HCT116 (cell line): ENCODE results near the gene LCN2. TPM values are rescaled to one million over a fixed set of nuclear protein-coding genes. Genes with fewer than 3 reads are reported as not detected.

ENCODE experiments used
- ATAC-seq: fragments of 200-7000 bp; cut with Tn5 transposase; 2 replicates; pipeline ENCODE4 v1.9.1; 2020; ENCODE audit warnings: mild to moderate bottlenecking, moderate library complexity
- BruUV-seq: library from RNA; stranded (reverse); fragments of 400-500 nt; replicated peaks from 2 replicates; lab custom pipeline; 2021; lab: Mats Ljungman, UMichigan
- CTCF ChIA-PET: fragments of 300-600 bp; sonication (Branson Sonifier 250); formaldehyde crosslinking; loops from one replicate; lab custom pipeline; 2021; ENCODE audit warnings: antibody characterized with exemption; lab: Charles Lee
- POLR2A ChIA-PET: fragments of 300-600, 350-600 bp; sonication (Branson Sonifier 250); formaldehyde crosslinking; loops from one replicate; lab custom pipeline; 2021; ENCODE audit warnings: antibody characterized with exemption; lab: Charles Lee
- RAD21 ChIA-PET, 2 experiments: fragments of 300-600 bp; sonication (Branson Sonifier 250); formaldehyde crosslinking; loops; one replicate each; lab custom pipeline; 2023; ENCODE audit warnings: low total read pairs in 2 of 2; ENCODE audit not compliant: uncharacterized antibody in 2 of 2, unreplicated experiment in 2 of 2, low non-redundant PET in 1 of 2; lab: Charles Lee
- DNase-seq: peaks from one replicate; pipeline ENCODE4 v3.0.0-alpha.2; 2010; ENCODE audit warnings: low read depth, low spot score
- H2AFZ ChIP-seq: fragments of 200-600 bp; shearing (Covaris generic), sonication (generic); 2 replicates; pipeline ENCODE4 v1.6.1; 2017; ENCODE audit warnings: low read depth, mixed run types, mixed read lengths, antibody characterized with exemption, low read length; ENCODE audit not compliant: poor library complexity, severe bottlenecking
- H3K27ac ChIP-seq: 2 replicates; pipeline ENCODE4 v1.5.1; 2012; ENCODE audit warnings: low read depth, low read length
- H3K27me3 ChIP-seq: fragments of 200-600 bp; sonication (generic); 2 replicates; pipeline ENCODE4 v1.6.1; 2016; ENCODE audit warnings: mixed run types, low read length, mixed read lengths; ENCODE audit not compliant: insufficient read depth
- H3K36me3 ChIP-seq, 2 experiments: fragments of 200-500 bp in 1 of 2; fragments of 200-600 bp in 1 of 2; sonication (Bioruptor generic) in 1 of 2; sonication (generic) in 1 of 2; 2 replicates each; pipeline versions ENCODE4 v1.5.1 to v1.6.1; 2014 to 2016; ENCODE audit warnings: low read length in 2 of 2, inconsistent platforms in 1 of 2, mixed read lengths in 1 of 2, mixed run types in 1 of 2; ENCODE audit not compliant: insufficient read depth in 2 of 2, control insufficient read depth in 1 of 2
- H3K4me1 ChIP-seq, 2 experiments: fragments of 200-600 bp in 1 of 2; sonication (generic) in 1 of 2; 2 replicates each; pipeline versions ENCODE4 v1.5.1 to v1.6.1; 2012 to 2017; ENCODE audit warnings: low read length in 2 of 2, inconsistent platforms in 1 of 2, mild to moderate bottlenecking in 1 of 2, mixed read lengths in 1 of 2, mixed run types in 1 of 2, moderate library complexity in 1 of 2; ENCODE audit not compliant: insufficient read depth in 2 of 2, control insufficient read depth in 1 of 2
- H3K4me2 ChIP-seq: fragments of 200-600 bp; sonication (generic); 2 replicates; pipeline ENCODE4 v1.6.1; 2017; ENCODE audit warnings: mixed run types, low read length, mixed read lengths
- H3K4me3 ChIP-seq, 2 experiments: fragments of 200-600 bp in 1 of 2; sonication (generic) in 1 of 2; replicated peaks in 1 of 2; 2 replicates each; pipeline ENCODE4 v1.5.1; 2011 to 2016; ENCODE audit warnings: low read length in 2 of 2, control low read depth in 1 of 2, low read depth in 1 of 2, mild to moderate bottlenecking in 1 of 2, mixed read lengths in 1 of 2, mixed run types in 1 of 2
- H3K79me2 ChIP-seq: fragments of 200-600 bp; sonication (generic); 2 replicates; pipeline ENCODE4 v1.6.1; 2017; ENCODE audit warnings: mild to moderate bottlenecking, mixed run types, low read length, moderate library complexity, mixed read lengths; ENCODE audit not compliant: insufficient read depth
- H3K9ac ChIP-seq: fragments of 200-600 bp; sonication (generic); 2 replicates; pipeline ENCODE4 v1.6.1; 2016; ENCODE audit warnings: low read length, mixed read lengths
- H3K9me2 ChIP-seq: fragments of 200-600 bp; sonication (generic), shearing (Covaris generic); 2 replicates; pipeline ENCODE4 v1.6.1; 2017; ENCODE audit warnings: mixed run types, mild to moderate bottlenecking, moderate library complexity; ENCODE audit not compliant: insufficient read depth
- H3K9me3 ChIP-seq, 2 experiments: fragments of 200-500 bp in 1 of 2; fragments of 200-600 bp in 1 of 2; sonication (Bioruptor generic) in 1 of 2; sonication (generic) in 1 of 2; 2 replicates each; pipeline ENCODE4 v1.6.1; 2014 to 2017; ENCODE audit warnings: low read length in 2 of 2, mixed read lengths in 2 of 2, inconsistent platforms in 1 of 2, low read depth in 1 of 2, mild to moderate bottlenecking in 1 of 2, mixed run types in 1 of 2, moderate library complexity in 1 of 2; ENCODE audit not compliant: control insufficient read depth in 1 of 2, insufficient read depth in 1 of 2
- H4K20me1 ChIP-seq: fragments of 200-600 bp; sonication (generic), shearing (Covaris generic); 2 replicates; pipeline ENCODE4 v1.6.1; 2017; ENCODE audit warnings: mixed run types, mild to moderate bottlenecking, moderate library complexity; ENCODE audit not compliant: insufficient read depth
- CBX3 ChIP-seq: IDR thresholded peaks from 2 replicates; pipeline ENCODE4 v1.6.1; 2012; ENCODE audit warnings: low read depth
- EGR1 ChIP-seq: IDR thresholded peaks from 2 replicates; pipeline ENCODE4 v1.6.1; 2012; ENCODE audit warnings: low read depth
- ELF1 ChIP-seq: IDR thresholded peaks from 2 replicates; pipeline ENCODE4 v1.6.1; 2012; ENCODE audit warnings: low read depth, borderline replicate concordance
- JUND ChIP-seq: IDR thresholded peaks from 2 replicates; pipeline ENCODE4 v1.6.1; 2012
- ZNF274 ChIP-seq: fragments of 200-500 bp; sonication (Bioruptor generic); IDR thresholded peaks from 2 replicates; pipeline ENCODE4 v1.6.1; 2014; ENCODE audit warnings: mild to moderate bottlenecking, low read depth, low read length, inconsistent platforms
- intact Hi-C: fragments of 100-400 bp; cut with micrococcal nuclease; formaldehyde crosslinking; loops from 2 replicates; pipeline ENCODE4 v1.10.0; 2022
- total RNA-seq: library from RNA; stranded (reverse); gene quantifications from one replicate; pipeline ENCODE4 v1.2.1, GENCODE V29; 2021; ENCODE audit not compliant: unreplicated experiment
- TF ChIP-seq, protein P1 (sequence below), 3 experiments: fragments of 200-600 bp in 1 of 3; sonication (generic) in 1 of 3; IDR thresholded peaks in 2 of 3; conservative IDR thresholded peaks in 1 of 3; 2 replicates each; pipeline ENCODE4 v1.5.1; 2012 to 2017; ENCODE audit warnings: low read depth in 2 of 3, low read length in 2 of 3, antibody characterized with exemption in 1 of 3, borderline replicate concordance in 1 of 3, control low read depth in 1 of 3, mild to moderate bottlenecking in 1 of 3, mixed read lengths in 1 of 3, mixed run types in 1 of 3, moderate library complexity in 1 of 3; ENCODE audit not compliant: insufficient read depth in 1 of 3
- TF ChIP-seq, protein P2 (sequence below): IDR thresholded peaks from 2 replicates; pipeline ENCODE4 v1.6.1; 2012
- TF ChIP-seq, protein P3 (sequence below): IDR thresholded peaks from 2 replicates; pipeline ENCODE4 v1.6.1; 2011; ENCODE audit warnings: mild to moderate bottlenecking, low read length, moderate library complexity; ENCODE audit not compliant: insufficient replicate concordance; ENCODE audit errors: extremely low read depth
- TF ChIP-seq, protein P4 (sequence below): IDR thresholded peaks from 2 replicates; pipeline ENCODE4 v1.6.1; 2012; ENCODE audit warnings: low read depth

Gene LCN2
- total RNA-seq, 1 experiment from 2014 or later = 9.2 TPM

DNA sequence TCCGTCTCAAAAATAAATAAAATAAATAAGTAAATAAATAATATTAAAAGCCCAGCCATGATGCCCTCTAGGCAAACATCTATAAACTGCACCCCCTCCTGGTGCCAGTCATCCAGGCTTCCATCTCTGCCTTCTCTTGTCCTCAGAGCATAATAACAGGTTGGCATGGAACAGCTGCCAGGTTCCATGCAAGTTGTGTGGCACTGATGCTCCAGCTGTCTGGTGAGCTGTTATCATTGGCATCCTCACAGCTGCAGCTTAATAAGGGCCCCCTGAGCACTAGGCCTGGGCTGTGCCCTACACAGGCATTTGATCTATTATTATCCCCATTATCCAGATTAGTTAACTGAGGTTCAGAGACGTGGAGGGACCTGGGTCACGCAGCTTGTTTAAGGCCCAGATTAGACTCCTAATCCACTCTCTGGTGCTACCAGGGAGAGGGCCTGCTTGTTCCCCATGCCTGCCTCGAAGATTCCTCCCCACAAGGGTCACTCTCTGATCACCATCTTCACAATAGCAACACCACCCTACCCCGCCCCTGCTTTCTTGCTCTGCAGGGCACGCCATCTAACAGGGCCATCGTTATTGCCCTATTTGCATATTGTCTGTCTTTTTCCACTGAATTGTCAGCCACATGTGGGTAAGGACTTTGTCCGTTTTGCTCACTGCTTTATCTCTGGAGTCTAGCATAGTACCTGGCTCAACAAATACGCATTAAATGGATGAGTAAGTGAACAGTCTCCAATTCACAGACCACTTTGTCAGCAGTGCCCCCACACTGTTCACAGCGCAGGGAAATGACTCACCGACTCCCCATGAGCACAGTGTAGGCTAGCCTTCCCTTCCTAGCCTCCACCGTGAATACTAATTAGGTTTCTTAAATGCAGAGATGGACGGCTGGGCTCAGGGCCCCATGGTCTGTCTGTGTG, 52.5 kb downstream of the LCN2 start:
- no peak for ATAC-seq
- TF ChIP-seq EGR1 = no peak
- TF ChIP-seq, protein P1, sequence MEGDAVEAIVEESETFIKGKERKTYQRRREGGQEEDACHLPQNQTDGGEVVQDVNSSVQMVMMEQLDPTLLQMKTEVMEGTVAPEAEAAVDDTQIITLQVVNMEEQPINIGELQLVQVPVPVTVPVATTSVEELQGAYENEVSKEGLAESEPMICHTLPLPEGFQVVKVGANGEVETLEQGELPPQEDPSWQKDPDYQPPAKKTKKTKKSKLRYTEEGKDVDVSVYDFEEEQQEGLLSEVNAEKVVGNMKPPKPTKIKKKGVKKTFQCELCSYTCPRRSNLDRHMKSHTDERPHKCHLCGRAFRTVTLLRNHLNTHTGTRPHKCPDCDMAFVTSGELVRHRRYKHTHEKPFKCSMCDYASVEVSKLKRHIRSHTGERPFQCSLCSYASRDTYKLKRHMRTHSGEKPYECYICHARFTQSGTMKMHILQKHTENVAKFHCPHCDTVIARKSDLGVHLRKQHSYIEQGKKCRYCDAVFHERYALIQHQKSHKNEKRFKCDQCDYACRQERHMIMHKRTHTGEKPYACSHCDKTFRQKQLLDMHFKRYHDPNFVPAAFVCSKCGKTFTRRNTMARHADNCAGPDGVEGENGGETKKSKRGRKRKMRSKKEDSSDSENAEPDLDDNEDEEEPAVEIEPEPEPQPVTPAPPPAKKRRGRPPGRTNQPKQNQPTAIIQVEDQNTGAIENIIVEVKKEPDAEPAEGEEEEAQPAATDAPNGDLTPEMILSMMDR (IDR thresholded peaks at IDR 0.05 in 2 of 3, conservative IDR thresholded peaks at IDR 0.05 in 1 of 3; ENCODE audit: borderline replicate concordance in 1 of 3, insufficient read depth in 1 of 3, low read depth in 2 of 3, low read length in 2 of 3) = 0 out of 6 replicates have a peak, but pooled peaks of 1 of the 3 experiments have one; percentile 3
- Histone ChIP-seq H2AFZ (no peak overlapping the region), H3K4me1 (peaks cover 4 to 15% of the 10 kb centered on the region in 2 experiments; a peak in 2 of 4 replicates), H3K27me3 (no peaks in the 10 kb centered on the region), H3K4me2 (no peak overlapping the region), H4K20me1 (no peaks in the 10 kb centered on the region), H3K27ac (no peak overlapping the region), H3K36me3 (no peaks in the 10 kb centered on the region), H3K9me3 (no peaks in the 10 kb centered on the region), H3K9ac (no peak overlapping the region), H3K4me3 (no peak overlapping the region), H3K79me2 (no peaks in the 10 kb centered on the region), H3K9me2 (no peaks in the 10 kb centered on the region)
- intact Hi-C loops = no loop called here
- no TSS peak for BruUV-seq
- DNase-seq = no peak
- POLR2A ChIA-PET = no interaction called here
- RAD21 ChIA-PET = no interaction called here
- CTCF ChIA-PET = no interaction called here

DNA sequence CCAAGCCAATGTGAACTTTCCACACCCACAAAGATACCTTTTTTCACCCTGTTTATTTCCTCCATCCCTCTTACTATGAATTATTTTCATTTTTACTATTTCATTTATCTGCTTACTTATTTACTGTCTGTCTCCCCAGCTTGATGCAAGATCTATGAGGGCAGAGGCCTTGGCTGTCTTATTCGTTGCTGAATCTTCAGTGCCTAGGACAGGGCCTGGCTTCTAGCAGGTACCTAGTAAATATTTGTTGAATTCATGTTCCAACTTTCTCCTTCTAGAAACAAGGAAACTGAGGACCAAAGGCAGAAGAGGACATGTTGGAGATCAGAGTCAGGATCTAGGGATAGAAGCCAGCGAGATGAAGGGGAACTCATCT, 53.4 kb downstream of the LCN2 start:
- DNase-seq (no peak), ATAC-seq (no peak)
- H3K27me3 ChIP-seq = no peaks in the 10 kb centered on the region
- peaks cover 4 to 19% of the 10 kb centered on the region in 2 experiments; a peak in 2 of 4 replicates for H3K4me1 ChIP-seq
- peak overlapping the region; percentile 85 for H3K4me2 ChIP-seq
- no peak overlapping the region for H3K9ac ChIP-seq
- intact Hi-C loops = no loop called here
- H3K9me3 ChIP-seq = no peaks in the 10 kb centered on the region
- H3K36me3 ChIP-seq = no peaks in the 10 kb centered on the region
- ChIA-PET RAD21 (no interaction called here), POLR2A (no interaction called here), CTCF (no interaction called here)
- H2AFZ ChIP-seq = peak overlapping the region; percentile 28
- no peaks in the 10 kb centered on the region for H3K9me2 ChIP-seq
- BruUV-seq = no TSS peak
- 0 out of 4 replicates have a peak overlapping the region, but pooled peaks of 1 of the 2 experiments have one; percentile 66 for H3K4me3 ChIP-seq
- H3K27ac ChIP-seq = no peak overlapping the region
- no peaks in the 10 kb centered on the region for H4K20me1 ChIP-seq
- no peaks in the 10 kb centered on the region for H3K79me2 ChIP-seq
- TF ChIP-seq EGR1 (no peak), CBX3 (no peak), ZNF274 (no peak), JUND (no peak), ELF1 (no peak)
- TF ChIP-seq, protein P2, sequence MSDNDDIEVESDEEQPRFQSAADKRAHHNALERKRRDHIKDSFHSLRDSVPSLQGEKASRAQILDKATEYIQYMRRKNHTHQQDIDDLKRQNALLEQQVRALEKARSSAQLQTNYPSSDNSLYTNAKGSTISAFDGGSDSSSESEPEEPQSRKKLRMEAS = no peak
- TF ChIP-seq, protein P3, sequence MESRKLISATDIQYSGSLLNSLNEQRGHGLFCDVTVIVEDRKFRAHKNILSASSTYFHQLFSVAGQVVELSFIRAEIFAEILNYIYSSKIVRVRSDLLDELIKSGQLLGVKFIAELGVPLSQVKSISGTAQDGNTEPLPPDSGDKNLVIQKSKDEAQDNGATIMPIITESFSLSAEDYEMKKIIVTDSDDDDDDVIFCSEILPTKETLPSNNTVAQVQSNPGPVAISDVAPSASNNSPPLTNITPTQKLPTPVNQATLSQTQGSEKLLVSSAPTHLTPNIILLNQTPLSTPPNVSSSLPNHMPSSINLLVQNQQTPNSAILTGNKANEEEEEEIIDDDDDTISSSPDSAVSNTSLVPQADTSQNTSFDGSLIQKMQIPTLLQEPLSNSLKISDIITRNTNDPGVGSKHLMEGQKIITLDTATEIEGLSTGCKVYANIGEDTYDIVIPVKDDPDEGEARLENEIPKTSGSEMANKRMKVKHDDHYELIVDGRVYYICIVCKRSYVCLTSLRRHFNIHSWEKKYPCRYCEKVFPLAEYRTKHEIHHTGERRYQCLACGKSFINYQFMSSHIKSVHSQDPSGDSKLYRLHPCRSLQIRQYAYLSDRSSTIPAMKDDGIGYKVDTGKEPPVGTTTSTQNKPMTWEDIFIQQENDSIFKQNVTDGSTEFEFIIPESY = no peak
- TF ChIP-seq, protein P4, sequence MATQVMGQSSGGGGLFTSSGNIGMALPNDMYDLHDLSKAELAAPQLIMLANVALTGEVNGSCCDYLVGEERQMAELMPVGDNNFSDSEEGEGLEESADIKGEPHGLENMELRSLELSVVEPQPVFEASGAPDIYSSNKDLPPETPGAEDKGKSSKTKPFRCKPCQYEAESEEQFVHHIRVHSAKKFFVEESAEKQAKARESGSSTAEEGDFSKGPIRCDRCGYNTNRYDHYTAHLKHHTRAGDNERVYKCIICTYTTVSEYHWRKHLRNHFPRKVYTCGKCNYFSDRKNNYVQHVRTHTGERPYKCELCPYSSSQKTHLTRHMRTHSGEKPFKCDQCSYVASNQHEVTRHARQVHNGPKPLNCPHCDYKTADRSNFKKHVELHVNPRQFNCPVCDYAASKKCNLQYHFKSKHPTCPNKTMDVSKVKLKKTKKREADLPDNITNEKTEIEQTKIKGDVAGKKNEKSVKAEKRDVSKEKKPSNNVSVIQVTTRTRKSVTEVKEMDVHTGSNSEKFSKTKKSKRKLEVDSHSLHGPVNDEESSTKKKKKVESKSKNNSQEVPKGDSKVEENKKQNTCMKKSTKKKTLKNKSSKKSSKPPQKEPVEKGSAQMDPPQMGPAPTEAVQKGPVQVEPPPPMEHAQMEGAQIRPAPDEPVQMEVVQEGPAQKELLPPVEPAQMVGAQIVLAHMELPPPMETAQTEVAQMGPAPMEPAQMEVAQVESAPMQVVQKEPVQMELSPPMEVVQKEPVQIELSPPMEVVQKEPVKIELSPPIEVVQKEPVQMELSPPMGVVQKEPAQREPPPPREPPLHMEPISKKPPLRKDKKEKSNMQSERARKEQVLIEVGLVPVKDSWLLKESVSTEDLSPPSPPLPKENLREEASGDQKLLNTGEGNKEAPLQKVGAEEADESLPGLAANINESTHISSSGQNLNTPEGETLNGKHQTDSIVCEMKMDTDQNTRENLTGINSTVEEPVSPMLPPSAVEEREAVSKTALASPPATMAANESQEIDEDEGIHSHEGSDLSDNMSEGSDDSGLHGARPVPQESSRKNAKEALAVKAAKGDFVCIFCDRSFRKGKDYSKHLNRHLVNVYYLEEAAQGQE = no peak
